Stimulated activated CD4-positive, alpha-beta T cell treated with anti-CD3 and anti-CD28 coated beads, TNF-alpha, amount 100 ng/mL, for 4 hours (primary cell): ENCODE results near the gene XRCC6.
"Not testable (repeated sequence)": the region's sequence is repeated elsewhere in the genome, so short reads cannot be mapped to it uniquely, and the experiment has no call there.

Source experiments
- DNase-seq, 3 experiments: peaks; one replicate each; pipeline ENCODE4 v3.0.0-alpha.2; 2020; ENCODE audit warnings: low read depth in 3 of 3

The XRCC6 gene

DNA sequence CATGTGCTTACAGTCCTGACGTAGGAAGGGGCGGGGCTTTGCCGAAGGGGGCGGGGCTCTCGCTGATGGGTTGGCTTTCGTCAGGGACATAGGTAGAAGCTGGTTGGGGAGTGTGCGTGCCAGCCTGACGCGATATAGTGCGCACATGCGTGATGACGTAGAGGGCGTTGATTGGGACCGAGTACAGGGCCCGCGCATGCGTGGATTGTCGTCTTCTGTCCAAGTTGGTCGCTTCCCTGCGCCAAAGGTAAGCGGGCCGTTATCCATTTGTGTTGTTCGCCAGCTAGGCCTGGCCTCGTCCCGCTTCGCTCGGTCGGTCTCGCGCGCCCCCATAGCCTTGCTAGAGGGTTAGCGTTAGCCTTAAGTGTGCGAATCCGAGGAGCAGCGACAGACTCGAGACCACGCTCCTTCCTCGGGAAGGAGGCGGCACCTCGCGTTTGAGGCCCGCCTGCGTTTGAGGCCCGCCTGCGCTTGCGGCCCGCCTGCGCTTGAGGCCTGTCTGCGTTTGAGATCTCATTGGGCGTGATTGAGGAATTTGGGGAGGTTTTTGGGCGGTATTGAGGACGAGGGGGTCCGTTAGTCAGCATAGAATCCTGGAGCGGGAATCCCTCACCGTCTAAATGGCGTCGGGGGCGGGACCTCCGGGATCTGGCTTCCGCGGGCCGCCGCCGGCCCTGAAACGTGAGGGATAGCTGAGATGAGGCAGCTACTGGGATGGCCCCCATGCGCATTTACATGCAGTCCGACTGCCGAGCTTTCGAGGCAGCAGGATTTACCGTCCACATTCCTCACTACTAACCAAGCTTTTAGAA is at the start of gene XRCC6:
Gene XRCC6, plus strand, starts transcription at position 197 of the 812 bp plus-strand sequence. CDS start 710 bp downstream, outside the sequence.
- peak; percentile 99 to 100 (median 100) for DNase-seq

DNA sequence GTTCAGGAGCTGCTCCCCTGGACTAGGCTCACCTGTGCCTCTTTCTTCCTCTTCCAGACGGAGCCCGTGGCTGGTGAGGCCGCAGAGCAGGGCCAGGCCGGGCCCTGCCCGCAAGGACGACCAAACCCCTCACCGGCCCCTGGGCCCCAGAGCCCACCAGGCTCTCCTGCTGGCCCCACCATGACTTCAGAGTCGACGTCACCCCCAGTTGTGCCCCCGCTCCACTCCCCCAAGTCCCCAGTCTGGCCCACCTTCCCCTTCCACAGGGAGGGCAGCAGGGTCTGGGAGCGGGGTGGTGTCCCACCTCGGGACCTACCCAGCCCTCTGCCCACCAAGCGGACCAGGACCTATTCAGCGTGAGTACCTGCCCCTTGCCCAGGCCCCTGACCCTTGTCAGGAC is 49.3 kb upstream of the XRCC6 start:
- no peak for DNase-seq

DNA sequence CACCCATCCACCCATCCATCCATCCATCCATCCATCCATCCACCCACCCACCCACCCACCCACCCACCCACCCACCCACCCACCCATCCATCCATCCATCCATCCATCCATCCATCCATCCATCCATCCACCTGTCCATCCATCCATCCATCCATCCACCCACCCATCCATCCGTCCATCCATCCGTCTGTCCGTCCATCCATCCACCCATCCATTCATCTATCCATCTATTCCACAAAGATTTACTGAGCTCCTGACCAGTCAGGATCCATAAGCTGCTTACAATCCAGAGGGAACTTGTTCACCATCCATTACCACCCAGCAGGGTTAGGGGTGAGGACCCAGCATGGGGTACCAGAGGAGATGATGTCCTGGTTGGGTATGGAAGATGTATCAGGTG is 48.8 kb upstream of the XRCC6 start:
- not testable (repeated sequence) for DNase-seq

DNA sequence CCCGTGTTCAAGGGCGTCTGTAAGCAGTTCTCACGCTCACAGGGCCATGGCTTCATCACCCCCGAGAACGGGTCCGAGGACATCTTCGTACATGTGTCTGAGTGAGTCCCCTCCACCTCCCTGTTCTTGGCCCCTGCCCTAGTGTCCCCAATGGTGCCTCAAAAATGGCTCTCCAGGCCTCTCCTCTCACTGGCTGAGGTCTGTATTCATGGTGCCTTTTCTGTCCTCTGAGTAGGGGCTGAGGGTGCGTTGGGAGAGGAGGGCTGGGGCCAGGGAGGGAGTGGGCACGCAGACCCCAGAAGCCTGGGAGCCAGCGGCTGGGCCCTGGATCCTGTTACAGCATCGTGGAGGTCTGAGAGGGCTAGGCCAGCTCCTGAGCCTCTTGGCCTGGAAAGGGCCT is 47.4 kb upstream of the XRCC6 start:
- DNase-seq: no peak

DNA sequence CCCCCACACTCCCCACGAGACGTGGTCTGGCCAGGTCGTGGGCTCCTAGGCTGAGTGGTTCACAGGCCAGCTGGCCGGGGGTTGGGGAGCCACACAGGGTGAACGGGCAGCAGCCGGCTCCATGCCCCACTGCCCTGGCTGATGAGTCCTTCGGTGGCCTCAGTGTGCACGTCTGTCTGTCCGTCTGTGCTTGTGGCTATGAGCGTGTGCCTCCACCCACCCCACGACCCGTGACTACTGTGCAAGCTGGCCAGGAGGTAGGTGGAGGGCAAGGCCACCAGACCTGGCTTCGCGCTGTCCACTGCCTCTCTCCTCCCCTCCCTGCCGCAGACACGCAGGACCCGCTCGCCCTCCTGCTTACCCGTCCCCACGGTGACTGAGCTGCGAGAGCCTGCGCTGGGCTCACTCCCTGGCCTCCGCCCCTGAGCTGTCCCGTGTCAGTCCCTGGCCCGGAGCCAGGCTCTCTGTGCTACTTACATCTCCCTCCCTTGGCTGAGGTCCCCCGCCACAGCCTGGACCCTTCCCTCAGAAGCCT is 46.2 kb upstream of the XRCC6 start:
- DNase-seq: no peak

DNA sequence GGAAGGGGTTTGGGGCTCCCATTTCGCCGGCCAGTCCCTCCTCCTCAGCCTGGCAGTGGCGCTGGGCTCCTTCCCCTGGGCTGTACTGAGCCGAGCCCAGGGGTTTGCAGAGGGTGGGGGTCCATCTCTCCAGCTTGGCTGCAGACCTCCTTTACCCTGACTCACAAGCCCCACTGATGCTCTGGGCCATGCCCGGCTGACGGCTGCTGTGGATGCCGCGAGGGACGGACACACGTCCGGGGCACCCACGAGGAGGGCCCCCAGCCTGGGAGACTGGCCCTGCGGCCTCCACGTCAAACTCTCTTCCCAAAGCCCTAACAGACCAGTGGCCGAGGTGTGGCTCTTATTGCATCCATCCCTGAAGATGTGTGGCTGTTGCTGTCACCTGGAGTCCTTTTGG is 45.6 kb upstream of the XRCC6 start:
- no peak for DNase-seq

DNA sequence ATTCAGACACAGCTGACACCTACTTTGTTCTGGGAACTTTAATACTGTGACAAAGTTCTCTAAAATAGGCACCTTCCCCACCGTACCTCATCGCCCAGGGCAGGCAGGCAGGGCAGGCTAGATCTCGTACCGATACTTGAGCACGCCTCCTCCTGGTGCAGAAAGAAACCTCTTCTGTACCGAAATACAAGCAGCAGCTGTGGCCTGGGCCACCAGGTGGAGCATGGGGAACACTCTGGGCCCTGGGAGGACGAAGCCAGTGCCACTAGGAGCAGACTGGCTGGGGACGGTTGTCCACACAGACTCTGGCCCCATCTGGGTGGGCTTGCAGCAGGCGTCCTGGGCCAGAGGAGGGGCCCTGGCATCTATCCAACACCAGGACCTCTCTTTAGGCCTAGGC is 44.2 kb upstream of the XRCC6 start:
- DNase-seq: no peak

DNA sequence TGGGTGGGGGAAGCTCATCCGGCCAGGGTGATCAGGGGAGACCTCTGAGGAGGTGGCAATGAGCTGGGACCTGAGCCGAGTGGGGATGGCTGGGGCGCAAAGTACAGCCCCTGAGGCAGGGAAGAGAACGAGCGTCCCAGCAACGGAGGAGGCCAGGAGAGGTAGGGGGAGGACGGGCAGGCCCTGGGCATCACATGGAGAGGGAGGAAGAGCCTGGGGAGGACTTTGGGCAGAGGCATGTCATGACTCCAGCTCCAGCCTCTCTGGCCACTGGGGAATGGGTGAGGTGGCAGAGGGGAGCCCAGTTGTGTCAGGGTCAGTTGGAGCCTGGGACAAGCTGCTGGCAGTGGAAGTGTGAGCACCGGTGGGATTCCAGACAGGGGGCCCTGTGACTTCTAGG is 43.0 kb upstream of the XRCC6 start:
- no peak for DNase-seq

DNA sequence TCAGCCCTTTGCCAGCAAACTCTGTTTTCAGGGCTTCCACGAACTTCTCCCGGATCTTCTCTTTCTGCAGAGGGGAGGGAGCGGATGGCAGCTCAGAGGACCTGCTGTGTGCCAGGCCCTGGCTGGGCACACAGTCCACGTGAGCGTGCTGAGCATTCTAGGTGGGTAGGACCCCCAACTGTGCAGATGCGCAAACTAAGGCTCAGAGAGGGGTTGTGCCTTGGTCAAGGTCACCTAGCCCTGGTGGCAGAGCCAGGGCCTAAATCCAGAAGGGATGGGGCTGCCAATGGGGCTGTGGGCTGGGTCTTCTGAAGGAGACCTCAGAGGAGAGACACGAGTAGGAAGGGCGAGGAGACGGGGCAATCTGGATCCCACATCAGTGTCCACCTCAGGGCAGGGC is 42.3 kb upstream of the XRCC6 start:
- DNase-seq: no peak

DNA sequence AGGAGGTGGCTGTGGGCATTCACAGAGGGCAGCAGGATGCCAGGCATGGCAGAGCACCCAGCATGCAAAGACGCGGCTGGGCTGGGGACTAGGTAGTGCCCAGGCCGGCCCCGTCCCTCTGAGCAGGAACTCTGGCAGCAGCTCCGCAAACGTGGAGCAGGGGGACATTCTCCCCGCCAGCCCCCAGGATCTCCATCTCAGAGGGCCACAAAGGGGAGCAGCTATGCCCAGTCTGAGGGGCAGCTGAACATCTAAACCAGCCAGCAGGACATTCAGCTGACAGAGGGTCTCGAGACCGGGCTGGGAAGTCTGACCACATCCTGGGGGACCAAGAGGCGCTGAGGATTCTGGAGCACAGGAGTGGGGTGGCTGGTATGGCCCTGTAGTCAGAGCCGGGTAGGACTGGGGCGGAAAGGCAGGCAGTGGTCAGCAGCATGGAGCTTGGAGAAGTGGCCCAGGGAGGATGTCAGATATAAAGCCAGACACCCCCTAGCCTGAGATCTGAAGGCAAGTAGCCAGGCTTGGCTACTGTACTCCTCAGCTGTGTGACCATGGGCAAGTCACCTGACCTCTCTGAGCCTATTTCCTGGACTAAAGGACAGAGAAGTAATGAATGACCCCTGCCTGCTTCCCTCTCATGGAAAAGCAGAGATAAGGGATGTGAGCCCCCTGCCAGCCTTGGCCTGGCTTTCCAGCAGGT is 41.6 kb upstream of the XRCC6 start:
- no peak for DNase-seq

DNA sequence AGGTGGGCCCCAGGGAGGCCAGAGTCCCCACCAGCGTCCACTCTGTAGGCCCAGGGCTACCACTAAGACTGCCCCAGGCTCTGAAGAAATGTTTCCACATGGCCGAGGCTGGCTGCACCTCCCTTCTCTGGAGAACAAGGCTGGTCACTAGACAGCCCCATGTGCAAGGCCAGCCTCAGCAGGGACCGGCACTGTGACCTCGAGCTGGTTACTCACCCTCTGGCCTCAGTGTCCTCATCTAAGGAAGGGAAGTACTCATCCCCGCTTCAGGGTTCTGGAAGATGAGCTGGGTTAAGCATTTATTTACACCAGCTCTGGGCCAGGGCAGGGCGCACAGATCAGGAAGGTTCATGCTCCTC is 41.1 kb upstream of the XRCC6 start:
- DNase-seq: no peak

DNA sequence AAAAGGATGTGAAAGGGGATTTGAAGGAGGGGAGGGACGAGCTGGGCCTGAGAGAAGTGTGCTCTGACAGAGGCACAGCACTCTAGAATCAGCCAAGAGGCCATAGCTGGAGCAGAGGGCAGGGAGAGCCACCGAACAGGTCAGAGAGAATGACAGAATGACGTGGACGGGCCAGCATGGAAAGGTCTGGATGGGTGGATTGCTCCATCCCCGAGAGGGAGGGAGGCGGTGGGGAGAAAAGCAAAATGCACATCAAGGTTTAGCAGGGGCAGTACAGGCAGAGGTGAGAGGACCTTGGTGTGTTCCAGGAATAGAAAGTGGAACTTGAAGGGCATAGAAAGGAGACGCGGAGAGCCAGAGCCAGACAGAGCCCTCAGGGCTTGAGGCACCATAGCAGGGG is 38.4 kb upstream of the XRCC6 start:
- no peak for DNase-seq

DNA sequence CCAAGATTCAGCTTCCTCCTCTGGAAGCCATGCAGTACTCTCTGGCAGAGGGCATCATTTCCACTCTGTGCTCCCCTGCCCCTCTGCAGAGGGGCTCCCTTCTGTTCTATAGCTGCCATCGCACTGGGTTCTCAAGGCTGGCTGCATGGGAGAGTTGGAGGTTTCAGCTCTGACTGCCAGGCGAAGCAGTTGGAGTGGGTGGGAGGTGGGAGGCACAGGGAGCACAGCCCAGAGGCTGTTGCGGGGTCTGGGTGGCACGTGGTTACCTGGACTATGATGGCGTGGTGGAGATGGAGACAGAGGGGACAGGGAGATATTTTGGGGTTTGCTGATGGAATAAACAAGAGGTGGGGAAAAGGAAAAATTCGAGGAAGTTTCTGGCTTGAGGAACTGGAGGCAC is 36.2 kb upstream of the XRCC6 start:
- DNase-seq: no peak

DNA sequence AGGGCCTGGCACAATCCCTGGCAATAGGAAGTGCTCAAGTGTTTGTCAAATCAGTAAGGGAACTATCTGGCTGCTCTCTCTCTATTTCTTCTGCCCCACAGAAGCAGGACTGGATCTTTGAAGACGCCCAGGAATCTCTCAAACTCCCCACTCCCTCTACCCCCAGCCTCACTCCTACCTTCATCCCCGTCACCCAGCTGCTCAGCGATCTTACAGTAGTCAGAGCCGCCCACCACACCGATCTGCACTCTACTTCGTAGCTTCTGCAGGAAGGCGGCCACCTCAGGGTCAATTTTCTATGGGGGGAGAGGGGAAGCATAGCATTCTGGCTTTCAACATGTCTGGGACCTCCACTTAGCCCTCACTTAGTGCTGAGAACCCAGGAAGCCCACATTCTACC is 35.2 kb upstream of the XRCC6 start:
- no peak for DNase-seq

DNA sequence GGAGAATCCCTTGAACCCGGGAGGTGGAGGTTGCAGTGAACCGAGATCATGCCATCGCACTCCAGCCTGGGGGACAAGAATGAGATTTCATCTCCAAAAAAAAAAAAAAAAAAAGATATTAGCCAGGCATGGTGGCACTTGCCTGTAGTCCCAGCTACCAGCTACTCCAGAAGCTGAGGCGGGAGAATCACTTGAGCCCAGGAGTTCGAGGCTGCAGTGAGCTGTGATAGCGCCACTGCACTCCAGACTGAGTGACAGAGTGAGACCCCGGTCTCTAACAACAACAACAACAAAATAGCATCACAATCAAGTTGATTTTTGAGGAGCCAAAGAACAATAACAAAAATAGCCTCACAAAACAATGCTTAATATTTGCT is 33.8 kb upstream of the XRCC6 start:
- no peak for DNase-seq

DNA sequence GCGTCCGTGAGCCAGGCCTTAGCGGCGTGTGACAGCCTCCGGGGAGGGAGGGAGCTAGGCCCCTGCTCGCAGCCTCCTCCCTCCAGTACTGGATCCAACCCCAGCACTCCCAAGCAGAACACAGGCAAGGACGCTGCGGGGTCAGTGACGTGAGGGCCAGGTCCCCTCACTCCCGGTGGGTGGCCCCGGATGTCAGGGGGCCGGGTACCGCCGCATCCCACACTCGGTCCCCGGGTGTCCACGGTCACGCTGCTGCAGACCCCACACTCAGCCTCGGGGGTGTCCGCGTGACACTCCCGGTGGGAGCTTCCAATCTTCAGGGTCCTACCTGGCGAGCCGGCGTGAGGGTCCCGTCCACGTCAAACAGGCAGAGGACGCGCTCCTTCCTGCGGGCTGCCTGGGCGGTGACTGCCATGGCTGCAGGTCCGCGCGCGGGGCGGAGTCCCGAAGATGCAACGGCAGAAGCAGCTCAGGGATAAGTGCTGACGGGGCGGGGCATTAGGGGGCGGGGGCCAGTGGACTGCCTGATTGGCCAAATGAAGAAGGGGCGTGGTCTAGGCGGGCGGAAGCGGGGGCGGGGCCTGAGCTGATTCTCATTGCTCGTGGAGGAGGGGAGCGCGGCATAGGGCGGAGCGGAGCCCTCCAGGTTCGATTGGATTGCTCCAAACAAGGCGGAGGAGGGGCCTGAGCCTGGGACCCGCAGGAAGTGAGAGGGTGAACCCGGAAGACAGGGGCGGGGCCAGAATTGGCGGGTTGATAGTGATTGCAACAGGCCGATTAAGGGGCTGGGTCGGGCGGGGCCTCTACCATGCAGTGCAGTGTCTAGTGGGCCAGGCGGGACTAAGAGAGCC is 31.5 kb upstream of the XRCC6 start, which contains the start of gene PMM1:
Gene PMM1, minus strand, starts transcription at position 450 of the 851 bp plus-strand sequence. Its CDS starts 35 bp downstream, at position 415.
- peak; percentile 100 for DNase-seq

DNA sequence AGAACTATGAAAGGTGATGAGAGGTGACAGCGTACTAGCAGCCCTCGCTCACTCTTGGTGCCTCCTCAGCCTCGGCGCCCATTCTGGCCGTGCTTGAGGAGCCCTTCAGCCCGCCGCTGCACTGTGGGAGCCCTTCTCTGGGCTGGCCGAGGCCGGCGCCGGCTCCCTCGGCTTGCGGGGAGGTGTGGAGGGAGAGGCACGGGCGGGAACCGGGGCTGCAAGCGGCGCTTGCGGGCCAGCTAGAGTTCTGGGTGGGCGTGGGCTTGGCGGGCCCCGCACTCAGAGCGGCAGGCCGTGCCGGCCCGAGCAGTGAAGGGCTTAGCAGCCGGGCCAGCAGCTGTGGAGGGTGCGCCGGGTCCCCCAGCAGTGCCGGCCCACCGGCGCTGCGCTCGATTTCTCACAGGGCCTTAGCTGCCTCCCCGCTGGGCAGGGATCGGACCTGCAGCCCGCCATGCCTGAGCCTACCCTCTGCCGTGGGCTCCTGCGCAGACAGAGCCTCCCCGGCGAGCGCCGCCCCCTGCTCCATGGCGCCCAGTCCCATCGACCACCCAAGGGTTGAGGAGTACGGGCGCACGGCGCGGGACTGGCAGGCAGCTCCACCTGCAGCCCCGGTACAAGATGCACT is 27.6 kb upstream of the XRCC6 start:
- DNase-seq: not testable (repeated sequence)

DNA sequence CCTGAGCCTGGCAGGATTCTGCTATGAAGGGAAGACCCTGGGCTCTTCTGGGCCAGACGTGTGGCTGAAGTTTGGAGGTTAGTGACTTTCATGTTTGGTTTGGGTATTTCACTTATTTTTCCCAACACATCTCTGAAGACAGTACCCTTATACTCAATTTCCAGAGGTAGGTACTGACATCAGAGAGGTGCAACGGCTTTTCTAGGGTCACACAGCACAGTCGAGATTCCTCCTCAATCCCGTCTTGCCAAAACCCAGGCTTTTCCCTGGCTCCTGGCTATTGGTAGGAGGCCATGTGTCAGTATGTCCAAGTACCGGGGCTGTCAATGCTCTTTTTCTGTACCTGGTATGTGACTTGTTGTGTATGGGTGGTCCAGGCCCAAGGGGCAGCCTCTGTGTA is 25.4 kb upstream of the XRCC6 start:
- DNase-seq: no peak

DNA sequence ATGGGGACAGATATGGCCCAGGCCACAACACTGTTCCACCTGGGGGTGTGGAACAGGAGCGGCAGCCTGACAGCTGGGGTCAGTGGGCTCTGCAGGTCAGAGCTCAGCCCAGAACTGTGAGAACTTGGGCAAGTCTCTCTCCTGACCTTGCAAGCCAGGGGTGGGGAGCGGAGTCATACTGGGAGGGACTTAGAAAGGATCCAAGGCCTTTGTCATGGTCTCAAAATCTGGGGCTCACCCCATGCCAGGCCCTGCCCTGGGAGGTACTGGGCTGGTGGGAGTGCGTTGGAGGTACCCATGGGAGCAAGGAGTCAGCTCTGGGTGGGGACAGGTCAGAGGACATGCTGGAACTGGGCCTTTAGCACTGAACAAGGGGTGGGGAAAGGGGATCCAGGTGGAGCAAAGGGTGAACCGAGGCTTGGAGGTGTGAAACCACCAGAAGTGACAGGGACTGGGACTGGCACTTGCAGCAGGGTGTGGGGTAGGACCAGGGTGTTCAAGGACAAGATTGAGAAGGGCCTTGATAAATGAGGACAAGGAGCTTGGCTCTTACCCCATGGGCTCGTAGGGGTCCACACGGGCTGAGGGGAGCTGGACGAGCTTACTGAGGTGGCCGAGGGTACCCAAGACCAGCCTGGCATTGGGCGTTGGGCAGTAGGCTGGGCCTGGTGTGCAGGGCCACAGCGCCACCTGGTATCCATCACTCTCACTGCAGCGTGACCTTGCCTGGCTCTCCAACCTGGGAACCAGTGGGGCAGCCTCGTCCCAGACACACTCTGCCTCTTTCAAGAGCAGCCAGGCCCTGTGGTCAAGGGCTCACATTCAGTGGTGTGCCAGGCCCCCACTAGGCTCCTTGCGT is 24.1 kb upstream of the XRCC6 start:
- DNase-seq: no peak

DNA sequence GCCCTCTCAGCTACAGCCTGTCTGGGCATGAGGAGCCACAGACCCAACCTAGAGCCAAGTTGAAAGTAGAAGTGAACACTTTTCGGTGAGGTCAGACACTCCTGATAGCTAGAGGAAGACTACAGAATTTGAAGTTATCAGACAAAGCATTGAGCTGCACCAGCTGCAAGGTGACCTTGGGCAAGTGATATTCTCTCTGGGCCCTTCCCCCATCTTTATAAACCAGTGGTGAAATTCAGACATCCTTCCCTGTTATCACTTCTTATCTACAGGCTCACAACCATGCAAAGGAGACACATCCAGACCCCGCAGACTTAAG is 23.5 kb upstream of the XRCC6 start:
- no peak for DNase-seq

DNA sequence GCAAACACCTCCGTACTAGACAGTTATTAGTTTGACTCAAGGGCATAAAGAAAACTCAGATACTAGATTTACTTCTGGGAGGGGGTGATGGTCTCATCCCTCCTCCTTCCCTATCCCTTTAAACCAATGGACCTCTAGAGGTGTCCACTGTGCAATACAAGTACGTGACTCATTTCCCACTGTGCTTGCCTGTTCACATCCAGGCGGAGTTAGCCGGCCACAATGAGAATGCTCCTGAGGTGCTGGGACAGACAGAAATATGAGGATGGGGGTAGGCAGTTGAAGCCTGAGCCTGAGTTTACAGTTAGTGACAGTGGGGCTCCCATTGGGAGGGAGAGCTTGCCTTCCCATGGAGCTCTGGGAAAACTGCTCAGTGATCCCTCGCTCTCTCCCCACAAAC is 23.0 kb upstream of the XRCC6 start:
- DNase-seq: no peak
